ENCODE data around the gene IL3.

IL3 gene

DNA sequence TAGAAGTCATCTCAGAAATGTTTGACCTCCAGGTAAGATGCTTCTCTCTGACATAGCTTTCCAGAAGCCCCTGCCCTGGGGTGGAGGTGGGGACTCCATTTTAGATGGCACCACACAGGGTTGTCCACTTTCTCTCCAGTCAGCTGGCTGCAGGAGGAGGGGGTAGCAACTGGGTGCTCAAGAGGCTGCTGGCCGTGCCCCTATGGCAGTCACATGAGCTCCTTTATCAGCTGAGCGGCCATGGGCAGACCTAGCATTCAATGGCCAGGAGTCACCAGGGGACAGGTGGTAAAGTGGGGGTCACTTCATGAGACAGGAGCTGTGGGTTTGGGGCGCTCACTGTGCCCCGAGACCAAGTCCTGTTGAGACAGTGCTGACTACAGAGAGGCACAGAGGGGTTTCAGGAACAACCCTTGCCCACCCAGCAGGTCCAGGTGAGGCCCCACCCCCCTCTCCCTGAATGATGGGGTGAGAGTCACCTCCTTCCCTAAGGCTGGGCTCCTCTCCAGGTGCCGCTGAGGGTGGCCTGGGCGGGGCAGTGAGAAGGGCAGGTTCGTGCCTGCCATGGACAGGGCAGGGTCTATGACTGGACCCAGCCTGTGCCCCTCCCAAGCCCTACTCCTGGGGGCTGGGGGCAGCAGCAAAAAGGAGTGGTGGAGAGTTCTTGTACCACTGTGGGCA lies 13.8 kb downstream of the IL3 start:
- no peak for DNase-seq

DNA sequence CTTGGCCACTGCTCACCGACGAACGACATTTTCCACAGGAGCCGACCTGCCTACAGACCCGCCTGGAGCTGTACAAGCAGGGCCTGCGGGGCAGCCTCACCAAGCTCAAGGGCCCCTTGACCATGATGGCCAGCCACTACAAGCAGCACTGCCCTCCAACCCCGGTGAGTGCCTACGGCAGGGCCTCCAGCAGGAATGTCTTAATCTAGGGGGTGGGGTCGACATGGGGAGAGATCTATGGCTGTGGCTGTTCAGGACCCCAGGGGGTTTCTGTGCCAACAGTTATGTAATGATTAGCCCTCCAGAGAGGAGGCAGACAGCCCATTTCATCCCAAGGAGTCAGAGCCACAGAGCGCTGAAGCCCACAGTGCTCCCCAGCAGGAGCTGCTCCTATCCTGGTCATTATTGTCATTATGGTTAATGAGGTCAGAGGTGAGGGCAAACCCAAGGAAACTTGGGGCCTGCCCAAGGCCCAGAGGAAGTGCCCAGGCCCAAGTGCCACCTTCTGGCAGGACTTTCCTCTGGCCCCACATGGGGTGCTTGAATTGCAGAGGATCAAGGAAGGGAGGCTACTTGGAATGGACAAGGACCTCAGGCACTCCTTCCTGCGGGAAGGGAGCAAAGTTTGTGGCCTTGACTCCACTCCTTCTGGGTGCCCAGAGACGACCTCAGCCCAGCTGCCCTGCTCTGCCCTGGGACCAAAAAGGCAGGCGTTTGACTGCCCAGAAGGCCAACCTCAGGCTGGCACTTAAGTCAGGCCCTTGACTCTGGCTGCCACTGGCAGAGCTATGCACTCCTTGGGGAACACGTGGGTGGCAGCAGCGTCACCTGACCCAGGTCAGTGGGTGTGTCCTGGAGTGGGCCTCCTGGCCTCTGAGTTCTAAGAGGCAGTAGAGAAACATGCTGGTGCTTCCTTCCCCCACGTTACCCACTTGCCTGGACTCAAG lies 14.6 kb downstream of the IL3 start:
- no peak for DNase-seq

DNA sequence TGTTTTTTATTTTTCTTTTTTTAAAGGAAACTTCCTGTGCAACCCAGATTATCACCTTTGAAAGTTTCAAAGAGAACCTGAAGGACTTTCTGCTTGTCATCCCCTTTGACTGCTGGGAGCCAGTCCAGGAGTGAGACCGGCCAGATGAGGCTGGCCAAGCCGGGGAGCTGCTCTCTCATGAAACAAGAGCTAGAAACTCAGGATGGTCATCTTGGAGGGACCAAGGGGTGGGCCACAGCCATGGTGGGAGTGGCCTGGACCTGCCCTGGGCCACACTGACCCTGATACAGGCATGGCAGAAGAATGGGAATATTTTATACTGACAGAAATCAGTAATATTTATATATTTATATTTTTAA lies 15.2 kb downstream of the IL3 start:
- DNase-seq, result no peak

DNA sequence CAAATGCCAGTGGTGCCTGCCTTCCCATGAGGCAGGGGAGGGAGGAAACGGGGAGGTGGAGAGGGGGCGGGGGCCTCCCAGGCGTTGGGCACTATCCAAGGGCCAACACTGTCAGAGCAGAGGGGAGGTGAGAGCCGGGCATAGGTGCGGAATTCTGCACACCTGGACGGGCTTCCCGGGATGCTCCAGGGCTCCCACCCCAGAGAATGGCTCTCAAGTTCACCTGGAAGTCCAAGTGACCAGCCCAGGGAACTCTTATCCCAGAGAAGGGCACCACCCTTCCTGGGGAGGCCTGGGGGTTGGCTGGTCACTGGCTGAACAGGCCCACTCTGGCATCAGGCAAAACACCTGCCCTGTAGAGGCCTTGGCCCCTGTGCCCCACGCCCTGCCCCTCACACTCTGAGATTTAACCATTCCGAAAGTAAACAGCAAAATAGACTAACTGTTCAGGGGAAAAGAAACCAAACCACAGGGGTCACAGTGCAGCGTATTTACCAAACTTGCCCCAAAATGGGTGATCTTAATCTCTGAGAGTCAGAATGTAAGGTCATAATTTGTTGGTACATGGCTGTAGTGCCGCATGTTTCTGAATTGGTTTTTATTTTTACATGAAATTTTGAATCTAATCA lies 15.9 kb downstream of the IL3 start:
- DNase-seq, result no peak

DNA sequence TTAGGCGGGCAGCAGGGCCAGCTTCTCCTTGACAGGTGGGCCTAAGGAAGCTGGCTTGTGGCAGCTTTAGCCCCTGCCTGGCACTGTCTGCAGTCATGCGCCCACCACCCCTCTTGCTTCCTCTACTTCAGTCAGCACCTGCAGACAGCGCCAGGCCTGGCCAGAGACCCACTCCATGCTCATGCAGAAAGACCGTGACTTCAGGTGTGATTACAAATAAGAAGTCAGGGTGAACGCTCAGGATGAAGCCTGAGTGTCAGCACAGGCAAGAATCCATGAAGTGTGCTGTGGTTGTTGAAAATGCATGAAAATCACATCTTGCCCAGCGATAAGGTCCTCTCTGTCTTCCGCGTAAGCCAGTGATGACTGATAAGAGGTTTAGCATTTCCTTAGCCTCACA lies 16.5 kb downstream of the IL3 start:
- no peak for DNase-seq

DNA sequence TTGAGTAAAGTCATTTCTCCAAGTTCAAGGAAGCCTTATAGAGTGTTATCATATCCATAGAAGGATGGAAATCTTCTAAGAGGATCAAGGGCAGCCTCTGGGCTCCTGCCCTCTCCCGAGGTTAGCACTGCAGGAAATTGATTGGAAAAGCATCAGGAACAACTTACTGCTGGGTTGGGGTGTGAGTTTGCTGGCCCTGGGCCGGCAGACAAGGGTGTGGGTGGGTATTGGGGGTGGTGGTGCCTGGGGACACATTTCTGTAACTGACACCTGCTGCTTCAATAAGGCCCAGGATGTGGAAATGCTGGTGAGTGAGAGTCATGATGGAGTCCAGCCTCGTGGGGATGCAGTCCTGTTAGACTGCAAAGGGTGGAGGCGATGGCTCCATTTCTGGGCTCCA lies 18.6 kb downstream of the IL3 start:
- no peak for DNase-seq

DNA sequence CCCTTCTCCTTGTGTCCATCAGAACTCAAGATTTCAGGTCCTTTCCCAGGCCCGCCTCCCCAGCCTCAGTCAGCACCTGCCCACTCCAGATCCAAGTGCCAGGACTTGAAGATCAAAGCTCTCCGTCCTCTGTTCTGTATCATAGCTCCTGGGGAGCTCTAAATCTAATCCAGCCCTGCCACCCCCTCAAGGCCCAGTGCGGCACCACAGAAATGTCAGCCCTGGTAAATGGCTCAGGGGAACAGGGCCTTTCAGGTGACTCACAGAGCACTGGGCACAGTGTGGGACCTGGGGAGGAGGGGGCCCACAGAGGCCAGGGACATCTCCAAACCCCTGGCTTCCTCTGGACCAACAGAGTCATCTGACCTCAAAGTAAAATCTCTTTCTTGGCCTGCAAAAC lies 19.2 kb downstream of the IL3 start:
- DNase-seq, result no peak

DNA sequence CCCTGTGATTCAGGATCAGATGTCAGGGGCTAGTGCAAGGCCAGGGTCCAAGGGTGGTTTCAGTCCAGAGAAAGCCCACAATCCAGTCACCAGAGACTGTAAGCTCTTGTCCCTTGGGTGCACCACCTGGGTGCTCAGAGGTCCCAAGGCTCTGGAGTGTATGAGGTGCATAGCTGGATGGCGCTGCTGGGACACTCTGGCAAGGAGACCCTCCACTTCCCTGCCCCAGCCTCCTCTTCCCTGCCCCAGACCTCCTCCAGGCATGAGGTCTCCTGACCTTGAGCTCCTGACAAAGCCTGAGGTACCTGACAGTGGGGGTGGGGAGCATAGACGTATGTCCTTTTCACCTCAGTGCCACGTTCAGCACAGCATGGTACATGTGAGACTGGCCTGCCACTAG lies 20.1 kb downstream of the IL3 start:
- DNase-seq, result no peak

DNA sequence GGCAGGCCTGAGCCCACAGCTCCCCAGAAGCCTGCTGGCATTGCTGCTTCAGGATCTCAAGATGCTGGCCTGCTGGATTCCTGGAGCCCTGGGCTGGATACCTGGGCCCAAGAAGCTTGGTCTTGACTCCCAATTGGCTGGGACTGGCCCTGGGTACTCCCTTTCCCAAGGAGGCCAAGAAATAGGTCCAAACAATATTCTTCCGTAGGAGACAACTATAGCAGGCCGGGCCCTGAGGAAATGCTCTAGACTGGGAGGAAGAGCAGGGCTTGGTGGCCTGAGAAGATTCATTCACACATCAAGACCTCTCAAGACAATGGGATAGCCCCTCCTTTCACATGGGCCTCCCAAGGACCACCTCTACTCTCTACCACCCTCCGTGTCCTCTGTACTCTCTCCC lies 21.0 kb downstream of the IL3 start:
- no peak for DNase-seq

DNA sequence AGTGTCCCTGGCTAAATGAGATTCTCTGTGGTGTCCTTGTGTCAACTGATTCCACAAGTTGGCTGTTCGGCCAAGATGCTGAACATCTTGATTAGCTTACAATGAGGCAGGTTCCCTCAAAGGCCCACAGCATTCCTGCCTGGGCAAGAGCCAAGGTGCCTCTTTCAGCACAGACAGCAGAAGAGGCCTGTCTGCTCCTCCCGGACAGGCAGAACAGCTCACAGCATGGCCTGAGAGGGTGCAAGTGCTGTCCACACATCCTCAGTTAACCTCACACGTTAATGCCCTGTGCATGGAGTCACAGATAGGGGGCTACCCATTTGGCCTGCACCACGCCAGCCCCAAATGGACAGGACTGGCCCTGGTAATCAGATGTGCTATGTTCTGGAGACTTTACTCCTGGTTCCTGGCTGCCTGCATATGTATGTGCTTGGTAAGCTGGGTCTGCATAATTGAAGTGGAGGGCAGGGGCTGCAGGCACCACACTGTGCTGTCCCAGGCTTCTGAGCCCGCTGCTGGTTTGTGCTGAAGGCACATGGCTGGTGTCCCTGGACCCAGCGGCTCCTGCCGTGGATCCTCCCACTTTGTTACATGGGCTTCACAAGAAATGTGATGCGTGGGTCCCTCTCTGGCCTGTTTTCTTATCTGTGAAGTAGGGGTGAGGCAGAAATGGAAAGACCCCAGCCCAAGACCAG lies 22.0 kb downstream of the IL3 start:
- DNase-seq, result no peak

DNA sequence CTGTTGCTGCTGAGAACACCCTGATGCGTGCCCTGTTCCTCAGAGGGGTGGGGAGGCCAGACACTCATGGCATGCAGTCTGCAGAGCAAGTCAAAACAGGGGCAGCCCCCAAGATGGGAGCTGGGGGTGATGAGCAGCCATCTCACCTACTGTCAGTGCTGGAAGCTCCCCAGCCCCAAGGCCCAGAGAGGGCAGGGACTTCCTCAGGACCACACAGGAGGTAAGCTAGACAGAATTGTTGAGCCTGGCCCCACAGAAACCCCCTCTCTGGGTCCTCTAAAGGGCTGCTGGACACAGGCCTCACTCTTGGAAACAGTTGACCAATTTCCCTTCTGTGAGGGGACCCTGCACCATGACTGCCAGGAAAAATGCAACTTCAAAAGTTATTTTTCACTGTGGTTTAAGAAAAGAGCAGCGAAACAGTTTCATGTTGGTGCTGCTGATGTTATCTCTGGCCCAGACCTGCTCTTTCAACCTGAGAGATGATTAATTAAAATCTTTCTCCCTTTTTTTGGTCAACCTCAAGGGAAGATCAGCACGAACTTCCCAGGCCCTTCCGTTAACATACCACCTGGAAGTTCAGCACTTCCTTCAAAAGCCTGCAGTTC lies 22.7 kb downstream of the IL3 start:
- no peak for DNase-seq

DNA sequence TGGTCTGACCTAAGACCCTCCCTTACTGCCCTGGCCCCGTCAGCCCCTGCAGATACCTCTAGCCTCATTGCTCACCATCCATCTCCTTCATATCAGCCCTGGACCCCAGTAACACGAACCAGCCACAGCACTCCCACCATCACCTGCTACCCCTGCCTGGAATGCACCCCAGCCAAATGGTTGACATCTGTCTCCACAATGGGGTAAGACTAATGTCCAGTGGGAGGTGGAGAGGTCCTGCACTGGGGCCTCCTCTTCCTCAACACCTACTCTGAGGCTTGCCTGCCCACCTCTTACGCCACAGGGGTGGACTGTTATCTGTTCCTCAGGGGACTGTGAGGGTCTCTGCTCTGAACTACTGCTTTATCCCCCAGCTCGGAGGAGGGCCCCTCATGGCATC lies 25.2 kb downstream of the IL3 start:
- no peak for DNase-seq

DNA sequence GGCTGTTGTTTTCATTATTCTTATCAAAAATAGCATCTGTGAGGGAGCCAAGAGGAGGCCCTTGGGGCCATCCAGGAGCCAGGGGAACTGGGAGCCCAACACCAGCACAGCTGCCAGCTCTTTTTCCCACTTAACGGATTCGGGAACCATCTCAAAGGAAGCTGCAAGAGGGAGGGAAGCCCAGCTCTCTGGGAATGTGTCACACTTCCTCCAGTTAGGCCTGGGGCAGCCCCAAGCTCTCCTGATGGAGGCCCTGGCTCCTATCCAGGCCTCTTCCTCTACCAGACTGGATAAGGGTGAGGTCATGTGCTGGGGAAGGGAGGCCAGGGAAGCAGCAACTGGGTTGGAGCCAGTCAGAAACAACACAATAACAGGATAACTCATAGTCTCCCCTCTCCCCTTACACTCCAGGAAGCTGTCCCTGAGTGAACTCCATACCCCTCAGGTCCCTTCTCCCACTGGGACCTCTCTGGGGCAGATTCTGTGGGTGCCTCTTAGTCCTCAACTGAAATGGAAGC lies 25.9 kb downstream of the IL3 start:
- DNase-seq, result no peak

DNA sequence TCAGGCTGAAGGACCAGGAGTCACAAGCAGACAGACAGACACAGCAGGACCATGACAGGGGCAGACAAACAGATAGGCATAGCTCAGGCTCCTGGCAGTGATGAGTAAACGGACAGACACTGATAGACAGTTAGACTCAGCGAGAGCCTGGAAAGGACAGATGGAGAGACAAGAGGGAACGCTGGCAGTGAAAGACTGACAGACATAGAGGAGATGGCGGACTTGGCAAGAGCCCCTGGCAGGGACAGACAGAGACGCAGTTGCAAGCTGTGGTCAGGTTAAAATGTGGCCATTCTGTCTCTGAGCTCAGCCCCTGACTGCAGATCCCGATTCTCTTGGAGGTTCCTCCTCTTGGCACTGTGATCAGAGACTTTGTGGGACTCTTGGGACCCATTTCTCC lies 26.7 kb downstream of the IL3 start:
- DNase-seq, result no peak

DNA sequence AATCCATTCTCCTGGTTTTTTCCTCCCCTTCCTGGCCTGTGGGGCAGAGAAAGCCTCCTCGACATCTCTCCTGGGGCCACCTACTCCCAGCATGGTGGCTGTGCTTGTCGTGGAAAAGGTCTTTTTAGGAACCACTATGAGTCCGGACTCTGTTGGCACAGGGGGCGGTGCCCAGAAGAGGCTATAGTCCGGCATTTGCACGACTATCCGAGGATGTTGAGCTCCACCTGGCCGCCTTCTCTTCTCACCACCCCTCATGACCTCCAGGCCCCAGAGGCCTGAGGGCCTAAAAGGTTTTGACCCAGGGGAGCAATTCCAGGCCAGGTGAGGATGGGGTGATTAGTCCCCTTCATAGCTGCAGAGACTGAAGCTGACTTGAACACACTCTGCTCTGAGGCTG lies 27.2 kb downstream of the IL3 start:
- DNase-seq, result no peak

DNA sequence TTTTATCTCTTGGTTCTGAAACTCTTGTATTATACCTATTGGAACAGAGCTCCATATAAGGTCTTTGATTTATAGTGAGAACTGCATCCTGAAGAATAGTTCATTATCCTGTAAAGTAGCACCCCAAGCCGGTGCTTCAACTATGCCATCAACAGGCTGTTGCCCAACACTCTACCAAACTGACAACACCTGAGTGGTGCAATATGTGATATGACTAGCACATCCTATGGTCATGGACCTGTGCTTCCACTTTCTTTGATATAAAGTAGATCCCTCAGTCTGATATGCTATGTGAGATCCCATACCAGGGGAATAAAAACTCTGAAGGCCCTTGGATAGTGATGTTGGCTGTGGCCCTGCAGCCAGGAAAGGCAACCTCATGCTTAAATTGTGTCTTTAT lies 28.9 kb downstream of the IL3 start:
- DNase-seq, result no peak

DNA sequence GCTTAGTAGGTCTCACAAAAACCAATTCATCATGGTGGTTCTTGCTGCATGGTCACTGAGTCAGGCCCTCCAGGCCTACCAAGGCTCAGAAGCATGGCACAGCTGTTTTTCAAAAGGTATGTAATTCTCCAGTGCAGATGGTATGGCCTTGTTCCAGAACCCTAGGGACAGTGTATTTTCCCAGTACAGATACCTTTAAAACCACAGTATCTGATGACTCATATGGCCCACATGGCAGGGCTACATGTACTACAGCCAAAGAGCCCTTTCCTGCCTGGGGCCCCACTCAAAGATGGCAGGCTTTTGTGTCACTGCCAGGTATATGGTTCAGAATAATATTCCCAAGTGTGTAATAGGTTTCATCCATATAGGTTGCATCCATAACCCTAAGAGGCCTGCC lies 29.7 kb downstream of the IL3 start:
- no peak for DNase-seq

DNA sequence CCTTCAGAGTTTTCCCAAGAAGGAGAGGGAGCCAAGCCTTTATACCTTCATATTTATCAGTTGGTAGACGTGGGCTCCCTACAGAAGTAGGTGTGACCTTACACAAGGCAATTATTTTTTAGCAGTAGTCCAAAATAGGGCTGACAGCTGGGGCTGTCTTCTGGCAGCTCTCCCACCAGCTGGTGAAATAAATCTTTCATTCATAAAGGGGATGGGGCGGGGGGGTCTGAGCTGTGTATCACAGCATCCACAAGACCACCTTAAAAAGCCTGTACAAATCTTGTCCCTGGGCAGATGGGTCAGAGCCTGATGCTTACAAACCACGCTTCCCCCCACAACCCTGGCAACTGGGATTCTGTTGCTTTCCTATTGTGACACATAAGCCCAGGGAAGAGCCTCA lies 32.8 kb downstream of the IL3 start:
- DNase-seq, result no peak

DNA sequence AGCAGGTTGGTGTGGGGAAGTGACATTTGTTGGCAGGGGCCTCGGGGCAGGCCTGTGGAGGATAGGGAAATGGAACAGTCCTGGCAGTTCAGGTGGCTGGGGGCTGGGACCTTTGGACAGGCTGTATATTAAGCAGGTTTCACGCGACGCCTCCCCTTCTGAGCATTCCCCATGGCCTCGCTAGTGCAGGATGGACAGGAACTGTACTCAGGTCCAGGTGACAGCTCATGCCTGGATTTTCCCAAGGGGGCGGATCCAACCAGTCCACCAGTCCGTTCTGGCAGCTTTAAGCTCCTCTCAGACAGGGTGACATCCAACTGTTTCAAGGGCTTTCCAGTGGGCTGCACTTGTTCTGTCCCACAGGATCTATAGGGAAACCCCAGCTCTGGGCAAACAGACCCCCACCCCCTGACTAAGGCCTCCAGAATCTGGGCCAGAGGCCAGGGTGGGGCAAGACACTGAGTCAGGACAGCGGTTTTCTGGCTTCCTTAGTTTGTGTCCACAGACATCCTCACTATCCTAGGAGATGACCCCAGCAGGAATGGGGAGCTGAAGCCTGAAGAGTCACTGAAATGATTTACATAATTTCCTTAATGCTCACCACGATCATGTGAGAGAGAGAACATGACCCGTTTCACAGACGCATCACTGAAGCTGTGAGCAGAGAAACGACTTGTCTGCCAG lies 34.1 kb downstream of the IL3 start:
- no peak for DNase-seq

DNA sequence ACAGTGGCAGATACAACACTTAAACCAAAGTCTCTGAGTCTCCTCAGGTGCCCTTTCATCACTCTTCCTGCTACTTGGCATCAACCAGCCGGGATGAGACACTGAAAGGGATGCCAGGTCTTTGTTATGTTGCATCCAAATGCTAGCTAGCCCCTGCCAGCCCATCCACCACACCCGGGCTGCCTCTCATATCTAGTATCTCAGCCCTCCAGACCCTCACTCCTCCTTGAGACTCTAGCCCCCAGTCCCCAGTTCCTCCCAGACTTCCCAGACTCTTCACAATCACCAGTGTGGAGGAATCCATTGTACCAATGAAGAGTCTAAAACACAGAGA lies 34.6 kb downstream of the IL3 start:
- DNase-seq, result no peak

DNA sequence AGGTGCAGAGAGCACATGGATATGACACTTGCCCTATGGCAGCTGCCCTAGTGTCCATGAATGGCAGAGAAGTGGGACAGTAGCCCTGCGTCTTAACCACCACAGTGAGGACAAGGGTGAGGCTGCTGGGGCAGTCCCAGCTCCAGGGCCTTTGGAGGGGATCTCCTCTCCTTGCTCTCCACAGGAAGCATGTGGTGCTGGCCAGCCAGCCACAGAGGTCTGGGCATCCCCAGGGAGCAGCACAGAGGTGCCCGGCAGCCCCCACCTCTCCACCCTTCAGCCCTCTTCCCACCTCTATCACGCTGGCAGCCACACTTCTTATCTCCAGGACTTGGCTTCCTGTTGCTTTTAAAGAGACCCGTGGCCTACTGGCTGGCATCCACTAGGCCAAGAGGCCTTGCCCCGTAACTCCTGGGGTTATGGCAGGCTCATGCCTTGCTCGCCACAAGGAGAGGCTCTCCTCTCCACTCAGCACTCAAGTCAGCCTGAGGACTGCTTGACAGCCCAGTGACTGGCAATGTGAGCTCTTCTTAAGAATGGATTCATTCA lies 35.0 kb downstream of the IL3 start:
- DNase-seq, result no peak

DNA sequence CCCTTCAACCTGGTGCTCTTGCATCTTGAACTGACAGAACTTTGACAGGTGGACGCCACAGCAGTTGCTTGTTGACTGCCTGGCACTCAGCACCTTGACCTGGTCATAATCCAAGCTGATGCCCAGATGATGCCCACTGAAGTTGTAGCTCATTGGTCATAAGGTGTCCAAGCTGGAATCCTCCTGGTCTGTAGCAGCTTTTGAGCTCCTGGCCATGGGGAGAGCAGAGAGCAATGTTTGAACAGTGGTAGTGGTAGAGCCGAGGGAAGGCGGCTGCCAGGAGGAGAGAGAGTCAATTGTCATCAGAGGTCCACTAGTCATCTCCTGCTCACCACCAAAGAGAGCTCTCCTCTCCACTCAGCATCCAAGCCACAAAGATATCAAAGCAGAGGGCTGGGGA lies 36.4 kb downstream of the IL3 start:
- DNase-seq, result no peak
